NB4 (cell line): ENCODE data around the gene SPHK1.
"Not testable (repeated sequence)": the region's sequence is repeated elsewhere in the genome, so short reads cannot be mapped to it uniquely, and the experiment has no call there.

Source experiments
- DNase-seq: peaks from one replicate; pipeline ENCODE4 v3.0.0; 2010; ENCODE audit warnings: low read depth
- H3K4me3 ChIP-seq: one replicate; pipeline ENCODE4 v1.5.1; 2011; ENCODE audit warnings: mild to moderate bottlenecking, low read depth, low read length, moderate library complexity
- MYC ChIP-seq: IDR thresholded peaks from 2 replicates; pipeline ENCODE4 v1.6.1; 2011; ENCODE audit warnings: low read depth, low read length
- POLR2A ChIP-seq: IDR thresholded peaks from 2 replicates; pipeline ENCODE4 v1.6.1; 2011; ENCODE audit warnings: mild to moderate bottlenecking; ENCODE audit not compliant: insufficient read length; ENCODE audit errors: extremely low read depth
- TF ChIP-seq, protein P1 (sequence below): IDR thresholded peaks from one replicate; pipeline ENCODE4 v1.5.1; 2012; ENCODE audit warnings: low read depth, low read length
- TF ChIP-seq, protein P2 (sequence below): IDR thresholded peaks from 2 replicates; pipeline ENCODE4 v1.6.1; 2011; ENCODE audit warnings: low read depth, low read length

The SPHK1 gene

DNA sequence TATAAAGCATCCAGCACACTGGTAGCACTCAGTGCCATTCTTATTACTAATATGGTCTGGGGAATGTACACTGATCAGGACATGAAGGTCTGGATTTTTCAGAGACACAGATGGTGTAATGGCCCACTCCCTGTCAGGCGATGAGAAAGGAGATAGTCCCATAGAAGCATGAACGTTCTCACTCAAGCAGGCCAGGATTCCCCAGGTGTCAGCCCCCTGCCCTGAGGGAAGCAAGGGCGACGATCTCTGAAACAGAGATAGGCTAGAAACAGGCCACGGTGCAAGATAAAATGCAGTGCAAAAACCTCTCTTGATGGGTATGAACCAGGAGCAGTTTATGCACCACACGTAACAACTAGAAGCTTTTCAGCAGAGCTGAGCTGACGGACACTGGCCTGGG, 41.3 kb upstream of the SPHK1 start:
- no peak for DNase-seq
- no peak for TF ChIP-seq MYC
- TF ChIP-seq POLR2A, result no peak
- TF ChIP-seq, protein P1, sequence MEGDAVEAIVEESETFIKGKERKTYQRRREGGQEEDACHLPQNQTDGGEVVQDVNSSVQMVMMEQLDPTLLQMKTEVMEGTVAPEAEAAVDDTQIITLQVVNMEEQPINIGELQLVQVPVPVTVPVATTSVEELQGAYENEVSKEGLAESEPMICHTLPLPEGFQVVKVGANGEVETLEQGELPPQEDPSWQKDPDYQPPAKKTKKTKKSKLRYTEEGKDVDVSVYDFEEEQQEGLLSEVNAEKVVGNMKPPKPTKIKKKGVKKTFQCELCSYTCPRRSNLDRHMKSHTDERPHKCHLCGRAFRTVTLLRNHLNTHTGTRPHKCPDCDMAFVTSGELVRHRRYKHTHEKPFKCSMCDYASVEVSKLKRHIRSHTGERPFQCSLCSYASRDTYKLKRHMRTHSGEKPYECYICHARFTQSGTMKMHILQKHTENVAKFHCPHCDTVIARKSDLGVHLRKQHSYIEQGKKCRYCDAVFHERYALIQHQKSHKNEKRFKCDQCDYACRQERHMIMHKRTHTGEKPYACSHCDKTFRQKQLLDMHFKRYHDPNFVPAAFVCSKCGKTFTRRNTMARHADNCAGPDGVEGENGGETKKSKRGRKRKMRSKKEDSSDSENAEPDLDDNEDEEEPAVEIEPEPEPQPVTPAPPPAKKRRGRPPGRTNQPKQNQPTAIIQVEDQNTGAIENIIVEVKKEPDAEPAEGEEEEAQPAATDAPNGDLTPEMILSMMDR, result no peak
- TF ChIP-seq, protein P2, sequence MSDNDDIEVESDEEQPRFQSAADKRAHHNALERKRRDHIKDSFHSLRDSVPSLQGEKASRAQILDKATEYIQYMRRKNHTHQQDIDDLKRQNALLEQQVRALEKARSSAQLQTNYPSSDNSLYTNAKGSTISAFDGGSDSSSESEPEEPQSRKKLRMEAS, result no peak
- H3K4me3 ChIP-seq, result no peak overlapping the region

DNA sequence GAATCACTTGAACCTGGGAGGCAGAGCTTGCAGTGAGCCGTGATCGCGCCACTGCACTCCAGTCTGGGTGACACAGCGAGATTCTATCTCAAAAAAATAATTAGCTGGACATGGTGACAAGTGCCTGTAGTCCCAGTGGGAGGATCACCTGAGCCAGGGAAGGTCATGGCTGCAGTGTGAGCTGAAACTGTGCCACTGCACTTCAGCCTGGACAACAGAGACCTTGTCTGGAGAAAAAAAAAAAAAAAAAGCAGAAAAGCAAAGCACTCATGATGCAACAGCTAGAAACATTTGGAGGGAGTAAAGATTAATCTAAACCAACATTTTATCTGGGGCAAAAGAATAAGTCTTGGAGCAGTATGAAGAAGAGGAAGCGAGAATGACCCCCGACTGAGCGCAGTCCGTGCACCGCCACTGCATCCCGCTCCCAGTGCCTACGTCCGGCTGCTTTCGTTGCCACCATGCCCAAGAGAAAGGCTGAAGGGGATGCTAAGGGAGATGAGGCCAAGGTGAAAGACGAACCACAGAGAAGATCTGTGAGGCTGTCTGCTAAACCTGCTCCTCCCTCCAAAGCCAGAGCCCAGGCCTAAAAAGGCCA, 38.9 kb upstream of the SPHK1 start:
- TF ChIP-seq, protein P1, result no peak
- TF ChIP-seq POLR2A (no peak), MYC (no peak)
- TF ChIP-seq, protein P2, result no peak
- no peak for DNase-seq
- H3K4me3 ChIP-seq, result no peak overlapping the region

DNA sequence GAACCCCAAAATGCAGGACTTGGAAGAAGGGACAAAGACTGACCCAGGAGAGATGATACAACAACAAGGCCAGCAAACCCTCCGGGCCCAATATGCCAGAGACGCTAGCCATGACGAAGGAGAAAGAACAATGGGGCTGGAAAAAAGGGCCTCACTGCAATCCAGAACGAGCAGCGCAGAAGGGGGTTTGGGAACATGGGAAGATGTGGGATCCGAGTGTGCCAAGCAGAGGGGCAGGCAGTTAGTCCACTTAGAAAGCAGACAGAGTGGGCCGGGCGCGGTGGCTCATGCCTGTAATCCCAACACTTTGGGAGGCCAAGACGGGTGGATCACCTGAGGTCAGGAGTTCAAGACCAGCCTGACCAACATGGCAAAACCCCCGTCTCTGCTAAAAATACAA, 37.5 kb upstream of the SPHK1 start:
- DNase-seq, H3K4me3 ChIP-seq: not testable (repeated sequence)

DNA sequence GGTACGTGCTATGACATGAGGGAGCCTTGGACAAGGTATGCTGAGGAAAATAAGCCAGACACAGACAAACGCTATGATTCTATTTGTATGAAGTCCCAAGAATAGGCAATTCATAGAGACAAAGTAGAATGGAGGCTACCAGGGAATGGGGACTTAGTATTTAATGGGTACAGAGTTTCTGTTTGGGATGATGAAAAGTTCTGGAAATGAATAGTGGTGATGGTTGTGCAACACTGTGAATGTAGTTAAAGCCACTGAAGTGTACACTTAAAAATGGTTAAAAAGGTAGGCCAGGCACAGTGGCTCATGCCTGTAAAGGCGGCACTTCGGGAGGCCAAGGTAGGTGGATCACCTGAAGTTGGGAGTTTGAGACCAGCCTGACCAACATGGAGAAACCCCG, 33.9 kb upstream of the SPHK1 start:
- DNase-seq, result no peak
- no peak overlapping the region for H3K4me3 ChIP-seq
- TF ChIP-seq MYC (no peak), POLR2A (no peak)
- TF ChIP-seq, protein P1, result no peak
- TF ChIP-seq, protein P2, result no peak

DNA sequence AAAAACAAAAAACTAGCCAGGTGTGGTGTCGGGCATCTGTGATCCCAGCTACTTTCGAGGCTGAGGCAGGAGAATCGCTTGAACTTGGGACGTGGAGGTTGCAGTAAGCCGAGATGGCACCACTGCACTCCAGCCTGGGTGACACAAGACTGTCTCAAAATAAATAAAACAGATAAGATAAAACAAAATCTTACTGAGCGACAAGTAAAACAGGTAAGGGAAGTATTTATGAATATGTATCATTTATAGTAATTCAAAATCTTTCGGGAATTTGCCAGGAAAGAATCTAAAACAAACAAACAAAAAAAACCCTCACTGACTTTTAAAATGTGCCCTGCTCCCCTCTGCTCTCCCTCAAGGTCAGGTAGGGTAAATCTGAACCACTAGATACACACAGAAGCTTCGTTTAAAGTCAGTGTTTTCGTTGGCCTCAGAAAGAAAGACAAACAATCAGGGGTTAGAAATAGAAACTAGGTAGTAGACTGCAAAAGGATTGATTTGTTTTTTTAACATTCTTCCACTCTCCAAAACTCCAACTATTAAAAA, 32.8 kb upstream of the SPHK1 start:
- no peak for DNase-seq
- TF ChIP-seq MYC (no peak), POLR2A (no peak)
- TF ChIP-seq, protein P2, result no peak
- TF ChIP-seq, protein P1, result no peak
- no peak overlapping the region for H3K4me3 ChIP-seq

DNA sequence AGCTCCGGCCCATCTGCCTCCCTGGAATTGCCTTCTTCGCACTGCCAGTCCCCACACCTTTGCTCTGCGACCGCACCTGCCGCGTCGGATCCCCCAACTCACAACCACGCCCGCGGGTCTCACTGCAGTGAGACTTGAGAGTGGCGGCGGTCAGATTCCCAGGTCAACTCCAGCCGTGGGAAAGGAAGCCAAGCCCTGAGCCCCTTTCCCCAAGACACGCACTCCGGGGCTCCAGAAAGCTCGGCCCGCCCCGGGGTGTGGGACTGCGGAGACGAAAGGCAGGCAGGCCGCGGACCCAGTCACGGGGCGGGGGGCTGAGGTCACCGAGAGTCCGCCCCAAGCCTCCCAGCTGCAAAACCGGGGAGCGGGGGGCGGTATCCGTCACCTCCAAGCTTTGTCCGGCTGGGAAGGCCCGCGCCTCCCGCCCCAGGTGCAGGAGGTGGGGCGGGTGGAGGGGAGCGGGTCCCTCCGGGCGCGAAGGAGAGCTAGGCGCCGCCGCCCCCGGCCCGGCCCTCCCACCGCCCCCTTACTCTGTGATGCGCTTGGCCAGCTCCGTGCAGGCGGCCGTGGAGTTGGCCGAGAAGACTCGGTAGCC, 31.3 kb upstream of the SPHK1 start:
- H3K4me3 ChIP-seq, result peak overlapping the region; percentile 67
- TF ChIP-seq, protein P2, result no peak
- TF ChIP-seq, protein P1, result no peak
- TF ChIP-seq POLR2A, result no peak
- TF ChIP-seq MYC, result no peak
- DNase-seq, result no peak
